Kidney (tissue), 14 donors: ENCODE measurements around the gene CEP57. TPM values are rescaled to one million over a fixed set of nuclear protein-coding genes. Genes with fewer than 3 reads are reported as not detected.
"Not testable (repeated sequence)": the region's sequence is repeated elsewhere in the genome, so short reads cannot be mapped to it uniquely, and the experiment has no call there.

Source experiments
- DNase-seq, 5 donors: peaks; one replicate each; pipeline ENCODE4 v3.0.0-alpha.2; 2013 to 2020
- FAIRE-seq: peaks from 2 replicates; lab custom pipeline; 2012; peaks lifted over from hg19 to GRCh38; lab: Jason Lieb, UNC
- H3K27ac ChIP-seq, 2 donors: one replicate each; pipeline ENCODE4 v1.7.0; 2013; ENCODE audit warnings: low read depth in 2 of 2, low read length in 2 of 2, inconsistent platforms in 1 of 2
- H3K27me3 ChIP-seq: one replicate; pipeline ENCODE4 v1.7.1; 2013; ENCODE audit warnings: low read length, inconsistent platforms; ENCODE audit not compliant: control insufficient read depth, insufficient read depth
- H3K36me3 ChIP-seq, 3 donors: one replicate each; pipeline versions ENCODE4 v1.7.0 to v1.7.1; 2013; ENCODE audit warnings: low read length in 3 of 3, control low read depth in 1 of 3, inconsistent platforms in 1 of 3; ENCODE audit not compliant: insufficient read depth in 3 of 3, control insufficient read depth in 2 of 3
- H3K4me1 ChIP-seq, 3 donors: one replicate each; pipeline versions ENCODE4 v1.7.0 to v1.7.1; 2013; ENCODE audit warnings: low read length in 3 of 3, inconsistent platforms in 1 of 3, low read depth in 1 of 3; ENCODE audit not compliant: control insufficient read depth in 2 of 3, insufficient read depth in 2 of 3
- H3K4me3 ChIP-seq, 3 donors: one replicate each; pipeline versions ENCODE4 v1.7.0 to v1.8.1; 2013; ENCODE audit warnings: low read length in 3 of 3, control low read depth in 1 of 3, inconsistent platforms in 1 of 3
- H3K9ac ChIP-seq, 3 donors: one replicate each; pipeline versions ENCODE4 v1.7.0 to v1.7.1; 2013; ENCODE audit warnings: low read length in 3 of 3, control low read depth in 1 of 3, inconsistent platforms in 1 of 3
- H3K9me3 ChIP-seq, 3 donors: one replicate each; pipeline versions ENCODE4 v1.7.0 to v1.7.1; 2013; ENCODE audit warnings: low read length in 3 of 3, control low read depth in 1 of 3, inconsistent platforms in 1 of 3; ENCODE audit not compliant: control insufficient read depth in 2 of 3, insufficient read depth in 1 of 3
- intact Hi-C: fragments of 100-400 bp; cut with DNase I; formaldehyde crosslinking; loops from one replicate; pipeline ENCODE4 v1.11.1; 2022
- polyA plus RNA-seq: library from polyadenylated mRNA; stranded (reverse); fragments of 350-450 nt; fragmentation: Illumina TruSeq; extraction: RNeasy Lipid Tissue Mini Kit (QIAGEN cat#74804); gene quantifications from one replicate; pipeline ENCODE4 v1.2.3, GENCODE V29; 2014; ENCODE audit warnings: low read depth, low replicate concordance; ENCODE audit not compliant: insufficient read depth
- total RNA-seq: library from RNA; stranded (reverse); fragmentation: NEBNext Ultra II Directional; extraction: Animal tissue kit (Norgen Biotek cat#: 25700); gene quantifications from one replicate; pipeline ENCODE4 v1.2.1, GENCODE V29; 2021
- TF ChIP-seq, protein P1 (sequence below): IDR thresholded peaks from 3 replicates; pipeline ENCODE4 v1.5.1; 2012; ENCODE audit warnings: mild to moderate bottlenecking, moderate library complexity, borderline replicate concordance; ENCODE audit not compliant: insufficient read depth; ENCODE audit errors: extremely low read depth
- donor health status: control.
- donor health status: control.
- donor health status: control.
- donor health status: control.
- donor health status: control.
- donor health status: DM: yes; HTN: yes; CAD: no.
- donor health status: Normal renal cell carcinoma (clear cell type).

CEP57 gene
- total and polyA plus RNA-seq, 2 donors from 2014 or later: 14.9 to 33.4 TPM

- FAIRE-seq, H3K9me3 ChIP-seq, H3K27ac ChIP-seq, intact Hi-C loops, H3K4me3 ChIP-seq, H3K4me1 ChIP-seq, H3K27me3 ChIP-seq, H3K9ac ChIP-seq: not testable (repeated sequence)
- peaks cover 0 to 17% (median 2%) of the 10 kb centered on the region in 3 donors for H3K36me3 ChIP-seq
- peak in 1 of 5 donors; percentile 18 for DNase-seq
Observed at GRCh38 chr11:95860024-95860423, 69.7 kb downstream of the CEP57 start.

GRCh38 chr11:95863486-95864140, 73.3 kb downstream of the CEP57 start:
- no peaks in the 10 kb centered on the region for H3K4me1 ChIP-seq
- intact Hi-C loops: no loop called here
- H3K4me3 ChIP-seq: no peak overlapping the region
- peaks cover 0 to 9% (median 2%) of the 10 kb centered on the region in 3 donors for H3K36me3 ChIP-seq
- H3K9me3 ChIP-seq: no peaks in the 10 kb centered on the region
- DNase-seq (no peak), FAIRE-seq (no peak)
- H3K27me3 ChIP-seq: no peaks in the 10 kb centered on the region
- TF ChIP-seq, protein P1, sequence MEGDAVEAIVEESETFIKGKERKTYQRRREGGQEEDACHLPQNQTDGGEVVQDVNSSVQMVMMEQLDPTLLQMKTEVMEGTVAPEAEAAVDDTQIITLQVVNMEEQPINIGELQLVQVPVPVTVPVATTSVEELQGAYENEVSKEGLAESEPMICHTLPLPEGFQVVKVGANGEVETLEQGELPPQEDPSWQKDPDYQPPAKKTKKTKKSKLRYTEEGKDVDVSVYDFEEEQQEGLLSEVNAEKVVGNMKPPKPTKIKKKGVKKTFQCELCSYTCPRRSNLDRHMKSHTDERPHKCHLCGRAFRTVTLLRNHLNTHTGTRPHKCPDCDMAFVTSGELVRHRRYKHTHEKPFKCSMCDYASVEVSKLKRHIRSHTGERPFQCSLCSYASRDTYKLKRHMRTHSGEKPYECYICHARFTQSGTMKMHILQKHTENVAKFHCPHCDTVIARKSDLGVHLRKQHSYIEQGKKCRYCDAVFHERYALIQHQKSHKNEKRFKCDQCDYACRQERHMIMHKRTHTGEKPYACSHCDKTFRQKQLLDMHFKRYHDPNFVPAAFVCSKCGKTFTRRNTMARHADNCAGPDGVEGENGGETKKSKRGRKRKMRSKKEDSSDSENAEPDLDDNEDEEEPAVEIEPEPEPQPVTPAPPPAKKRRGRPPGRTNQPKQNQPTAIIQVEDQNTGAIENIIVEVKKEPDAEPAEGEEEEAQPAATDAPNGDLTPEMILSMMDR: no peak
- H3K27ac ChIP-seq: no peak overlapping the region
- H3K9ac ChIP-seq: no peak overlapping the region

DNA sequence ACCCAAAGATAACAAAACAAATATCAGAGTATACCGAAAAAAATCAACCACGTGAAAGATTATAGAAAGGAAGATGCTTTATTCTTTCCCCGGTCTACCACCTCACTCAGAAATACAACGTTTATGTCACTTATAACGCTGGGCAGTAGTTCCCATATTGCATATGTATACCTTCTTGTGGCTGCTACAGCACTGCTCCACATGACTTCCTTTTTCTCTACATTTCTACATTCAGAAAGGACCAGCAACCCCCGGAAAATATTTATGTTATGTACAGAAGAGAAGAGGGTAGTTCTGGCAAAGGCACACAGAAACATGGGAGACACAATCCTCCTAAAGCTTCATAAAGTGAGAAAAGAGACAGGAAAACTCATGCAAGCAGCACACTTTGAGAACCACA, 76.8 kb downstream of the CEP57 start:
- intact Hi-C loops: no loop called here
- DNase-seq: no peak
- no peak overlapping the region for H3K27ac ChIP-seq
- no peaks in the 10 kb centered on the region for H3K27me3 ChIP-seq
- TF ChIP-seq, protein P1: no peak
- no peaks in the 10 kb centered on the region for H3K4me1 ChIP-seq
- peaks cover 0 to 4% (median 2%) of the 10 kb centered on the region in 3 donors for H3K36me3 ChIP-seq
- no peak for FAIRE-seq
- no peak overlapping the region for H3K4me3 ChIP-seq
- H3K9ac ChIP-seq: no peak overlapping the region
- no peaks in the 10 kb centered on the region for H3K9me3 ChIP-seq

GRCh38 chr11:95870877-95871276, 80.6 kb downstream of the CEP57 start:
- H3K9me3 ChIP-seq, H3K36me3 ChIP-seq, H3K4me1 ChIP-seq, FAIRE-seq, intact Hi-C loops, H3K4me3 ChIP-seq, H3K27ac ChIP-seq, DNase-seq, H3K27me3 ChIP-seq, H3K9ac ChIP-seq: not testable (repeated sequence)
